HS-27A (cell line): ENCODE measurements around the gene PCED1B.

Experiments
- DNase-seq: peaks from one replicate; pipeline ENCODE4 v3.0.0-alpha.2; 2012; ENCODE audit warnings: low read depth, missing footprints

Gene PCED1B

DNA sequence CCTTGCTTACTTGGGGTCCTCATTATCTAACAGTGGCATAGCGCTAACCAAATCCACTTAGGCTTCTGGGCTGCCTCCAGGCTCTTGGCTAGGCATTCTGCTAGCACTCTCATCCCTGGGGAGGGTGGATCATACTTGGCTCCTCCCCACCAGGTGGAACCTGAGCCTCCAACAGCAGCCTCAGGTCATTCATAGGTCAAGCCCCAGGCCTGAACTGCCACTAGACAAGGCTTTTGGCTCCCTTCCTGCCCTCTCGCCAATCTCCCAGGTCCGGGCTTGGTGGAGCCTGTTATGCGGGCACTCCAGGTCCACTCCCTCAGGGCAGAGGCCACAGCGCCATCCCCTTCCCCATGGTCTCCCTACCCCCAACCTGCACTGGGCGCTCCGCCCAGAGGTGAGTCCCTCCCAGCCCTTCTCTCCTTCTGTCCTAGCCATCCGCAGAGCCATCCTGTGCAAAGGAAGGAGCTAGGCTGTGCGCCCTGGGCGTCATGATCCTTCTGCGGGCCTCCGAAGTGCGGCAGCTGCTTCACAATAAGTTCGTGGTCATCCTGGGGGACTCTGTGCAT is 155.2 kb downstream of the PCED1B start:
- no peak for DNase-seq

DNA sequence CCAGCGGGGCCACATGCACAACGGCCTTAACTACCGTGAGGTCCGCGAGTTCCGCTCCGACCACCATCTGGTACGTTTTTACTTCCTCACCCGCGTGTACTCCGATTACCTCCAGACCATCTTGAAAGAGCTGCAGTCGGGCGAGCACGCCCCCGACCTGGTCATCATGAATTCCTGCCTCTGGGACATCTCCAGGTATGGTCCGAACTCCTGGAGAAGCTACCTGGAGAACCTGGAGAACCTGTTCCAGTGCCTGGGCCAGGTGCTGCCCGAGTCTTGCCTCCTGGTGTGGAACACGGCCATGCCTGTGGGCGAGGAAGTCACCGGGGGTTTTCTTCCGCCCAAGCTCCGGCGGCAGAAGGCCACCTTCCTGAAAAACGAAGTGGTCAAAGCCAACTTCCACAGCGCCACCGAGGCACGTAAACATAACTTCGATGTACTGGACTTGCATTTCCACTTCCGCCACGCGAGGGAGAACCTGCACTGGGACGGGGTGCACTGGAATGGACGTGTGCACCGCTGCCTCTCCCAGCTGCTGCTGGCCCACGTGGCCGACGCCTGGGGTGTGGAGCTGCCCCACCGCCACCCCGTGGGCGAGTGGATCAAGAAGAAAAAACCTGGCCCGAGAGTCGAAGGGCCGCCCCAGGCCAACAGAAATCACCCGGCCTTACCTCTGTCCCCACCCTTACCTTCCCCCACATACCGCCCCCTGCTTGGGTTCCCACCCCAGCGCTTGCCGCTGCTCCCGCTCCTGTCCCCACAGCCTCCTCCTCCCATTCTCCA is 156.0 kb downstream of the PCED1B start:
- DNase-seq: no peak

DNA sequence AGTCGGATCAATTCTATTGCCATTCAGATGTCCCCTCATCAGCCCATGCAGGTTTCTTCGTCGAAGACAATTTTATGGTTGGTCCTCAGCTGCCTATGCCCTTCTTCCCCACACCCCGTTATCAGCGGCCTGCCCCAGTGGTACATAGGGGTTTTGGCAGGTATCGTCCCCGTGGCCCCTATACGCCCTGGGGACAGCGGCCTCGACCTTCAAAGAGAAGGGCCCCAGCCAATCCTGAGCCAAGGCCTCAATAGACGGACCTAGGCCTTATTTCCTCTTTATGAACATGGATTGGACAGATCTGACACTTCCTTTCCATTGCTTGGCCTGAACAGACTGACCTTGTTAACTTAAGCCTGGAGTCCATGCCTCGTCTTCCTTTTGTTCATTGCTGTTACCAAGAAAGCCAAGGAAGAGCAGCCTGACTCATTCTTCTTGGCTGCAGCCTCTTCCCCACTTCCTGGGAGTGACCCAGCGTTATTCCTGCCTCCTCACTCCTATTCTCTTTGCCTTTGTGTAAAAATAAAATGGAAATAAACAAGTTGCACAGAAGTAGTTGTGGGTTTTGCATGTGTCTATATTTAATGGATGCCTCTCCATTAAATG is 156.8 kb downstream of the PCED1B start:
- peak; percentile 22 for DNase-seq

DNA sequence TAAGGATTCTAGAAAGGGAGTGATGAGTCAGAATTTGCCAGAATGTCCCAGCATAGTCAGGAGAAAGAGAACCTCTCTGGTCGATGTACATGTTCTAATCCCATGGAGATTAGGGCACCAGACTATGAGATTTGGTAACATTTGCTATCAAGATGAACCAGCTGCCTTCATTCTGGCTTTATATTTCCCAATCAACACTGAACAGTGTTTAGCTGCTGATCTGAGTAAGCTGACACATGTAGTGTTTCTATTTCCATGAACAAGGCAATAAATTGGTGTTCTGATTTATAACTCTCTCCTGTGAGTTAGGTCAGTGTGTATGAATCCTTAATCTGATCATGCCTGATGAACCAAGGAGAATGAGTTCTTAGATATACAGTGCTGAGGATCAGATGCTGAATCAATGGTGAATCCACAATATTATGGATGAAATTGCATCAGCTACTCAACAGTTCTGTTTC is 158.4 kb downstream of the PCED1B start:
- DNase-seq: no peak

GRCh38 chr12:47238669-47239114 is 159.3 kb downstream of the PCED1B start:
- no peak for DNase-seq

DNA sequence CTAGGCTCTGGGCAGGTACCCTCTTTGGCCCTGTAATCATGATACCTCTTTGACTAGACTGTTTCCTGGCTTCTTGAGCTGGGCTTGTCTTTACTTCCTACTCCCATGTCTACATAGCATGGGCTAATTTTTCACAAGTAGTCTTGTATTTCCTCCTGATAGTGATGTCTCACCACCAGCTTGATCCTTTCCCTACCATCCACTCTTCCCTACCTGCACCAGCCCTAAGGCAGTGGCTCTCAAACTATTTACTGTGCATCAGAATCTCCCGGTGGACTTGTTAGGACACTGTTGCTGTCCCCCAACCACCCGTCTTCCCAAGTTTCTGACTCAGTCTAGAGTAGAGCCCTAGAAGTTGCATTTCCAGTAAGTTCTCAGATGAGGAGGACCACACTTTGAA is 163.0 kb downstream of the PCED1B start:
- no peak for DNase-seq

GRCh38 chr12:47244835-47245234 is 165.4 kb downstream of the PCED1B start:
- DNase-seq: no peak

DNA sequence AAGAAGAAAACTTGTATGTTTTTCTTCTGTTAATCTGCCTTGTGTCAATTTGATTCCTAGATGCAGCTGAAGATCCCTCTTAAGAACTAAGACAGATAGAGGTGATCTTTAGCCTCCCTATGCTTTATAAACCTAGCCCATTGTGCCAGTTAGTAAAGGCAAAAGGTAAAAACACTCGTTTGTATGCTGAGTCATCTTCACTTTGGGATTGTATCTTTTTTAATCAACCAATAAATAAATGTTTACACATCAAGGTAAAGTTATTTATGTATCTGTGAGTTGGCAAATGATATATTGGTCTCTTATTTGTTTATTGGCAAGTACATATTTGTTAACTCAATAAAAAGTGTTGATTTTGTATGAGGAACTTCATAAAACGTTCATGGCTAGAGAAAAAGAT is 166.2 kb downstream of the PCED1B start:
- DNase-seq: no peak

GRCh38 chr12:47247418-47247817 is 168.0 kb downstream of the PCED1B start:
- DNase-seq: no peak

GRCh38 chr12:47249082-47249481 is 169.7 kb downstream of the PCED1B start:
- no peak for DNase-seq

- DNase-seq: no peak
These were observed 170.4 kb downstream of the PCED1B start for GRCh38 chr12:47249719-47250357.

DNA sequence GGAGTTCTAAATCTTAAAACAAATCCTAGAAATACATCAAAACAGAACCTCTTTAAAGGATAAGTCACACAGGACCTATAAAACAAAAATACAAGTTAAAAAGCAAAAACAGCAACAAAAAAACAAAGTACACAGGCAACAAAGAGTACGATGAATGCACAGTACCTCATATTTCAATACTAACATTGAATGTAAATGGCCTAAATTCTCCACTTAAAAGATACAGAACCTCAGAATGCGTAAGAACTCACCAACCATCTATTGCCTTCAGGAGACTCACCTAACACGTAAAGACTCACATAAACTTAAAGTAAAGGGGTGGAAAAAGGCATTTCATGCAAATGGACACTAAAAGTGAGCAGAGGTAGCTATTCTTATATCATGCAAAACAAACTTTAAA is 172.5 kb downstream of the PCED1B start:
- no peak for DNase-seq

DNA sequence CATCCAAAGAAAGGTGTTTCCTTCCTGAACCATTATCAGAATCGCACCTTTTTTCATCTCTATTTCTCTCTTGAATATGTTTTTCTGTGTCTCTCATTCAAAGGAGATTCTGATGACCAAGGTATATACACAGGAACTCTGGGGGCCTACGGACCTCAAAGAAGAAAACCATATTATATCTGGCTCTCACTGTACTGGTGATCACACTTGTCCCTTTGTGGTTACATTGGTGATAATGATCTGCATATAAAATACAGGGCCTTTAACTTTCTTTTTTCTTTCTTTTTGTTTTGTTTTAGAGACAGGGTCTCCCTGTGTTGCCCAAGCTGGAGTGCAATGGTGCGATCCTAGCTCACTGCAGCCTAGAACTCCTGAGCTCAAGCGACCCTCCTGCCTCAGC is 185.5 kb downstream of the PCED1B start:
- no peak for DNase-seq

DNA sequence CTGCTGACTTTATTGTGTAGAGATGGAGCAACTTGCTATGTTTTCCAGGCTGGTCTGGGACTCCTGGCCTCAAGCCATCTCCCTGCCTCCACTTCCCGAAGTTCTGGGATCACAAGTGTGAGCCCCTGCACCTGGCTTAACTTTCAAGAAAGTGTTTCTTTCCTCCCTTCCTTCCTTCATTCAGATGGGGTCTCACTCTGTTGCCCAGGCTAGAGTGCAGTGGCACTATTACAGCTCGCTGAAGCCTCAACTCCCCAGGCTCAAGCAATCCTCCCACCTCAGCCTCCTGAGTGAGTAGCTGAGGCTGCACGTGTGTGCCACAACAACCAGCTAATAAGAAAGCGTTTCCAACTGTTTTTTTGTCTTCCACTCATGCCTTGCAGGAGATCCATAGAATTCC is 186.0 kb downstream of the PCED1B start:
- DNase-seq: no peak

GRCh38 chr12:47267571-47267970 is 188.2 kb downstream of the PCED1B start:
- no peak for DNase-seq

DNA sequence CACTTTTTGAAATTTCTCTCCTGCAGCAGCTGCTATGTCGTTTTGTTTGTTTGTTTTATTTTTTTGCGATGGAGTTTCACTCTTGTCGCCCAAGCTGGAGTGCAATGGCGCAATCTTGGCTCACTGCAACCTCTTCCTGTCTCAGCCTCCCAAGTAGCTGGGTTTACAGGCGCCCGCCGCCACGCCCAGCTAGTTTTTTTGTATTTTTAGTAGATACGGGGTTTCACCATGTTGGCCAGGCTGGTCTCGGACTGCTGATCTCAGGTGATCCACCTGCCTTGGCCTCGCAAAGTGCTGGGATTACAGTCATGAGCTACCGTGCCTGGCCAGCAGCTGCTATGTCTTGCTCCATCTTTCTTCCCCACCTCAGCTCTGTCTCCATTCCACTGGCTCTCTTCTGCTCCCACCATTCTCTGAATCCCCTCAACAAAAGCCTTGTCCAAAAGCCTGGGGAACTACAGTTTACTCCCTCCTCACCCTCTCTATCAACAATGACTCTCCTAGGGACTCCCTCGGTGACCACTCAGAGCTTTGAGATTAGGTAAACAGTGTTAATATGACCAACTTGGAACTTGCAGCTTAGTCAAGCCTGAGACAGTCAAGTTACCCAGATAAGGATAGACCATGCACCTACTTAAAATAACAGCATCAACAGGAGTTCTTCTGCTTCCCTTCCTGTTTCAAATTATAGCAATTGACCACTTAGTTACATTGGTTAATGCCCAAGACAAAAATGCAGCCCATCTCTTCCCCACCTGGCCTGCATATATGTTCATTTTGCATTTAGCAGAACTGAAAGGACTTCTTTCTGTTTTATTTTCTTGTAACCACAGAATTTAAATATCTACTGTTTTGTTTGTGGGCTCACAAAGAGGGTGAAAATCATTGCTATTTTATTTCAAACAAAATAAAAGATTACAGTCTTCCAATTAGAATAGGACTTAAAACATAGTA is 189.4 kb downstream of the PCED1B start:
- no peak for DNase-seq

GRCh38 chr12:47269916-47270315 is 190.5 kb downstream of the PCED1B start:
- DNase-seq: no peak

DNA sequence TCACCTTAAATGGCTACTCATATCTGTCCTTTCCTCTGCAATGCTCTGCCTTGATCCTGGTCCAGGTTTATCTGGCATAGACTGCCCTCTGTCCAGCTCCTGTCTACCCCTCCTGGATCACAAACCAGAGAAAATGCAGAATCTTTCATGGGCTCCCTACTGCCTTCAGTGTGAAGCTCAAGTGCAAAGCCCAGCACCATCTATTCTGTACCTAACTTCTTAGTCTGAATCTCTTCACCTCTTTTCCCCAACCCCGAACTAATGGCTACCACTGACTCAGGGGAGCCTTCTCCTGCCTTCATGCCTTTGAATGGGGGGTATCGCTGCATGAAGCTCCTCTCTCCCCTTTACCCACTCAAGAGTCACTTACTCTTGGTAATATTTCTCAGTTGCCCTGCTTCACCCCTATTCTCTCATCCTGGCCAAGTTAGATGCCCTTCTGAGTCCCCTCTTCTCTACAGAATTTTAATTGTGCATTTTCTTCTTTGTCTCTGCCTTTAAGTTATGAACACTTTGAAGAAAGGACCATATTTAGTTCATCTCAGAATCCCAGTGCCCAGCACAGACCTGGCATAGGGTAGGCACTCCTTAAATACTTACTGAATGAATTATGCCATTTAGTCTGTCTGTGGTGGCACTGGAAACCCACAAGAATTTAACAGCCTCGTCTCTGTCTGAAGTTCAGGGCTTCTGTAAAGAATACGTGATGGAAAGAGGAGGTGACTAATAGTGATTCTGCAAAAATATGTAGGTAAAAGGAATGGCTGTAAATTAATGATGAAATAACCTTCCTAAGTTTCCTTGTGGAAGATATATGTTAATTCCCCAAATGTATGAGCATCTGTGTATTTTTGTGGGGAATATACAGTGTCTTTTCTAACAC is 191.6 kb downstream of the PCED1B start:
- DNase-seq: peak; percentile 91

DNA sequence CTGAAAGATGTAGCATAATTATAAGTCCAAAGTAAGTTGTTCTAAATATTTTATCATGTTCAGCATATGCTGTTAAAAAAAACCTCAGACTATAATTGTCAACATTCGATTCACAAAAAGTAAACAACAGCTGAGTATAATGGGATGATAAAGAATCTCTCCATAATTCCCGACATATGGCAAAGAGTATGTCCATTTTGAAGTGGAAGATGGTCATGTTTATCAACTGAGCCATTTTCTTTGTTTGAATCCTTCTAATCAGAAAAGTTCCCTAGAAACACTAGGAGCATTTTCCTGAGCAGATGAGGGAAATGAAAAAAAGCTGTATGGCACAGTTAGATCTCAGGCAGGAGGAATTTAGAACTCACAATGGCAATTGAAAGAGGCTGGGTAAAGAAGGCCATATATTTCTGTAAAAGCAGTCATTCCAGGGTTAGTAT is 192.4 kb downstream of the PCED1B start:
- DNase-seq: no peak

- no peak for DNase-seq
These were observed 193.2 kb downstream of the PCED1B start for GRCh38 chr12:47272412-47273190.
